ENCODE results near the gene CTDP1.

DNA sequence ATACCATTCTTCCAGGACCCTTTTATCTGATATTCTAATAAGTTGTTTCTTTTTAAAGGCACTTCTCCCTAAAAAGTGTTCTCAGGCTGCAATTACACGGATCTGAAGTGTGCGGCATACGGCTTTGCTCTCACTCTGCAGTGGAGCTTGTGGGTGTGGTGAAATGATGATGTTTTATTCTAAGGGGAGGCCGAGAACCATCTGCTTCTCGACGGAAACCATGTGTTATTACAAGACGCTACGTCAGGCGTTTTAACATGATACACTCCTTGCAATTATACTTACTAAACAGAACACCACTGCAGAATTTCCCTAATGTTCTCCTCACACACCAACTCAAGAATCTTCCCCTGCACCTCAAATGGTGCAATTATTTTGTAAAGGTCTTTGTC, 34.9 kb upstream of the CTDP1 start:
- TF ChIP-seq, protein P1, sequence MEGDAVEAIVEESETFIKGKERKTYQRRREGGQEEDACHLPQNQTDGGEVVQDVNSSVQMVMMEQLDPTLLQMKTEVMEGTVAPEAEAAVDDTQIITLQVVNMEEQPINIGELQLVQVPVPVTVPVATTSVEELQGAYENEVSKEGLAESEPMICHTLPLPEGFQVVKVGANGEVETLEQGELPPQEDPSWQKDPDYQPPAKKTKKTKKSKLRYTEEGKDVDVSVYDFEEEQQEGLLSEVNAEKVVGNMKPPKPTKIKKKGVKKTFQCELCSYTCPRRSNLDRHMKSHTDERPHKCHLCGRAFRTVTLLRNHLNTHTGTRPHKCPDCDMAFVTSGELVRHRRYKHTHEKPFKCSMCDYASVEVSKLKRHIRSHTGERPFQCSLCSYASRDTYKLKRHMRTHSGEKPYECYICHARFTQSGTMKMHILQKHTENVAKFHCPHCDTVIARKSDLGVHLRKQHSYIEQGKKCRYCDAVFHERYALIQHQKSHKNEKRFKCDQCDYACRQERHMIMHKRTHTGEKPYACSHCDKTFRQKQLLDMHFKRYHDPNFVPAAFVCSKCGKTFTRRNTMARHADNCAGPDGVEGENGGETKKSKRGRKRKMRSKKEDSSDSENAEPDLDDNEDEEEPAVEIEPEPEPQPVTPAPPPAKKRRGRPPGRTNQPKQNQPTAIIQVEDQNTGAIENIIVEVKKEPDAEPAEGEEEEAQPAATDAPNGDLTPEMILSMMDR (IDR thresholded peaks at IDR 0.05; ENCODE audit: low read length): no peak
- no peak for TF ChIP-seq EZH2 (IDR thresholded peaks at IDR 0.05; ENCODE audit: borderline replicate concordance, low read length)

Measured in OCI-LY1 (cell line).